ENCODE data around the gene SELENOO.

Gene SELENOO

GRCh38 chr22:50249341-50250248, 48.8 kb downstream of the SELENOO start:
- Histone ChIP-seq H3K36me3 (ENCODE audit: control insufficient read depth, insufficient read depth, low read length) (peaks cover 18% of the 10 kb centered on the region), H3K27ac (ENCODE audit: insufficient read depth, low read length, poor library complexity, severe bottlenecking) (no peak overlapping the region), H3K27me3 (replicated peaks; ENCODE audit: control insufficient read depth, insufficient read depth, low read length, poor library complexity, severe bottlenecking) (no peaks in the 10 kb centered on the region), H3K9me3 (ENCODE audit: control insufficient read depth, low read length) (no peaks in the 10 kb centered on the region), H3K4me1 (ENCODE audit: control insufficient read depth, insufficient read depth, low read length, poor library complexity, severe bottlenecking) (peaks cover 40% of the 10 kb centered on the region), H3K4me3 (ENCODE audit: insufficient read depth, low read depth, low read length, poor library complexity, severe bottlenecking) (no peak overlapping the region)
- no peak for DNase-seq

- Histone ChIP-seq H3K27me3 (replicated peaks; ENCODE audit: control insufficient read depth, insufficient read depth, low read length, poor library complexity, severe bottlenecking) (no peaks in the 10 kb centered on the region), H3K36me3 (ENCODE audit: control insufficient read depth, insufficient read depth, low read length) (peaks cover 18% of the 10 kb centered on the region), H3K4me3 (ENCODE audit: insufficient read depth, low read depth, low read length, poor library complexity, severe bottlenecking) (peak overlapping the region; percentile 70), H3K9me3 (ENCODE audit: control insufficient read depth, low read length) (no peaks in the 10 kb centered on the region), H3K27ac (ENCODE audit: insufficient read depth, low read length, poor library complexity, severe bottlenecking) (no peak overlapping the region), H3K4me1 (ENCODE audit: control insufficient read depth, insufficient read depth, low read length, poor library complexity, severe bottlenecking) (peaks cover 40% of the 10 kb centered on the region)
- DNase-seq: no peak
Observed at GRCh38 chr22:50250249-50250554, 49.4 kb downstream of the SELENOO start.

- H3K4me1 ChIP-seq (ENCODE audit: control insufficient read depth, insufficient read depth, low read length, poor library complexity, severe bottlenecking): peaks cover 35% of the 10 kb centered on the region
- peaks cover 18% of the 10 kb centered on the region for H3K36me3 ChIP-seq (ENCODE audit: control insufficient read depth, insufficient read depth, low read length)
- peak within 1 kb of the TSS; percentile 70 for H3K4me3 ChIP-seq (ENCODE audit: insufficient read depth, low read depth, low read length, poor library complexity, severe bottlenecking)
- peak; percentile 60 to 72 (median 62) for DNase-seq
- peak within 1 kb of the TSS; percentile 52 for H3K27ac ChIP-seq (ENCODE audit: insufficient read depth, low read length, poor library complexity, severe bottlenecking)
- H3K9me3 ChIP-seq (ENCODE audit: control insufficient read depth, low read length): no peaks in the 10 kb centered on the region
- H3K27me3 ChIP-seq (replicated peaks; ENCODE audit: control insufficient read depth, insufficient read depth, low read length, poor library complexity, severe bottlenecking): no peaks in the 10 kb centered on the region
Observed at GRCh38 chr22:50250555-50251476, 50.0 kb downstream of the SELENOO start, which contains the start of gene HDAC10. Gene HDAC10, minus strand, starts transcription at chr22:50251265. Its CDS starts 233 bp downstream, at chr22:50251032.

- DNase-seq: no peak
- H3K4me1 ChIP-seq (ENCODE audit: control insufficient read depth, insufficient read depth, low read length, poor library complexity, severe bottlenecking): peaks cover 27% of the 10 kb centered on the region
- H3K27ac ChIP-seq (ENCODE audit: insufficient read depth, low read length, poor library complexity, severe bottlenecking): peak overlapping the region; percentile 52
- no peaks in the 10 kb centered on the region for H3K9me3 ChIP-seq (ENCODE audit: control insufficient read depth, low read length)
- peaks cover 11% of the 10 kb centered on the region for H3K36me3 ChIP-seq (ENCODE audit: control insufficient read depth, insufficient read depth, low read length)
- no peaks in the 10 kb centered on the region for H3K27me3 ChIP-seq (replicated peaks; ENCODE audit: control insufficient read depth, insufficient read depth, low read length, poor library complexity, severe bottlenecking)
- H3K4me3 ChIP-seq (ENCODE audit: insufficient read depth, low read depth, low read length, poor library complexity, severe bottlenecking): peak overlapping the region; percentile 70
Observed at GRCh38 chr22:50251477-50252081, 50.8 kb downstream of the SELENOO start.

GRCh38 chr22:50252082-50253045, 51.6 kb downstream of the SELENOO start:
- peaks cover 27% of the 10 kb centered on the region for H3K4me1 ChIP-seq (ENCODE audit: control insufficient read depth, insufficient read depth, low read length, poor library complexity, severe bottlenecking)
- DNase-seq: peak; percentile 42 to 53 (median 48)
- H3K4me3 ChIP-seq (ENCODE audit: insufficient read depth, low read depth, low read length, poor library complexity, severe bottlenecking): no peak overlapping the region
- peaks cover 5% of the 10 kb centered on the region for H3K36me3 ChIP-seq (ENCODE audit: control insufficient read depth, insufficient read depth, low read length)
- no peak overlapping the region for H3K27ac ChIP-seq (ENCODE audit: insufficient read depth, low read length, poor library complexity, severe bottlenecking)
- no peaks in the 10 kb centered on the region for H3K27me3 ChIP-seq (replicated peaks; ENCODE audit: control insufficient read depth, insufficient read depth, low read length, poor library complexity, severe bottlenecking)
- H3K9me3 ChIP-seq (ENCODE audit: control insufficient read depth, low read length): no peaks in the 10 kb centered on the region

- H3K4me1 ChIP-seq (ENCODE audit: control insufficient read depth, insufficient read depth, low read length, poor library complexity, severe bottlenecking): peaks cover 17% of the 10 kb centered on the region
- no peaks in the 10 kb centered on the region for H3K36me3 ChIP-seq (ENCODE audit: control insufficient read depth, insufficient read depth, low read length)
- no peak overlapping the region for H3K4me3 ChIP-seq (ENCODE audit: insufficient read depth, low read depth, low read length, poor library complexity, severe bottlenecking)
- H3K27me3 ChIP-seq (replicated peaks; ENCODE audit: control insufficient read depth, insufficient read depth, low read length, poor library complexity, severe bottlenecking): no peaks in the 10 kb centered on the region
- no peaks in the 10 kb centered on the region for H3K9me3 ChIP-seq (ENCODE audit: control insufficient read depth, low read length)
- no peak for DNase-seq
- H3K27ac ChIP-seq (ENCODE audit: insufficient read depth, low read length, poor library complexity, severe bottlenecking): no peak overlapping the region
Observed at GRCh38 chr22:50253046-50253915, 52.5 kb downstream of the SELENOO start.

- Histone ChIP-seq H3K9me3 (ENCODE audit: control insufficient read depth, low read length) (no peaks in the 10 kb centered on the region), H3K27ac (ENCODE audit: insufficient read depth, low read length, poor library complexity, severe bottlenecking) (no peak overlapping the region), H3K27me3 (replicated peaks; ENCODE audit: control insufficient read depth, insufficient read depth, low read length, poor library complexity, severe bottlenecking) (no peaks in the 10 kb centered on the region), H3K4me3 (ENCODE audit: insufficient read depth, low read depth, low read length, poor library complexity, severe bottlenecking) (no peak overlapping the region), H3K4me1 (ENCODE audit: control insufficient read depth, insufficient read depth, low read length, poor library complexity, severe bottlenecking) (peaks cover 15% of the 10 kb centered on the region), H3K36me3 (ENCODE audit: control insufficient read depth, insufficient read depth, low read length) (no peaks in the 10 kb centered on the region)
- no peak for DNase-seq
Observed at GRCh38 chr22:50253941-50254340, 53.1 kb downstream of the SELENOO start.

- DNase-seq: no peak
- Histone ChIP-seq H3K36me3 (ENCODE audit: control insufficient read depth, insufficient read depth, low read length) (no peaks in the 10 kb centered on the region), H3K9me3 (ENCODE audit: control insufficient read depth, low read length) (no peaks in the 10 kb centered on the region), H3K27ac (ENCODE audit: insufficient read depth, low read length, poor library complexity, severe bottlenecking) (no peak overlapping the region), H3K4me1 (ENCODE audit: control insufficient read depth, insufficient read depth, low read length, poor library complexity, severe bottlenecking) (peaks cover 5% of the 10 kb centered on the region), H3K27me3 (replicated peaks; ENCODE audit: control insufficient read depth, insufficient read depth, low read length, poor library complexity, severe bottlenecking) (no peaks in the 10 kb centered on the region), H3K4me3 (ENCODE audit: insufficient read depth, low read depth, low read length, poor library complexity, severe bottlenecking) (no peak overlapping the region)
Observed at GRCh38 chr22:50255099-50255498, 54.3 kb downstream of the SELENOO start.

All from effector memory CD4-positive, alpha-beta T cell (primary cell).